NB4 (cell line): ENCODE results near the gene PTPRK.

Experiments
- POLR2A ChIP-seq: IDR thresholded peaks from 2 replicates; pipeline ENCODE4 v1.6.1; 2011; ENCODE audit warnings: mild to moderate bottlenecking; ENCODE audit not compliant: insufficient read length; ENCODE audit errors: extremely low read depth
- TF ChIP-seq, protein P1 (sequence below): IDR thresholded peaks from one replicate; pipeline ENCODE4 v1.5.1; 2012; ENCODE audit warnings: low read depth, low read length

DNA sequence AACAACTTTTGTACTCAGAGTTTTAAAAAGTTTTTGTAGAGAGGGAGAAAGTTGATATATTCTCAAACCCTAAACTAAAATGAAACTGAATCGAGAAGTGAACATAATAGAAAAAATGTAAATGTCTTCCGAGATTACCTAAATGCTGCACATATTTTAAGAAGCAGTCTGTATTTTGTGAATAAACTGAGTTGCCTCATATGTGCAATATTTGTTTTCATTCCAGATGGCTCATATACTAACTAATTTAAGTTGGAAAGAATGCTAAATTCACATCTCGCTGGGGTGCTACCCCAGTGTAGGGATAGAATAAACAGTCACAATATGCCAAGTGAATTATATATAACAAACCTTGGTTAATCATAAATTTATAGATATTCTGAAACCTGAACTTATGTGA lies 333.7 kb downstream of the PTPRK start:
- no peak for TF ChIP-seq POLR2A
- TF ChIP-seq, protein P1, sequence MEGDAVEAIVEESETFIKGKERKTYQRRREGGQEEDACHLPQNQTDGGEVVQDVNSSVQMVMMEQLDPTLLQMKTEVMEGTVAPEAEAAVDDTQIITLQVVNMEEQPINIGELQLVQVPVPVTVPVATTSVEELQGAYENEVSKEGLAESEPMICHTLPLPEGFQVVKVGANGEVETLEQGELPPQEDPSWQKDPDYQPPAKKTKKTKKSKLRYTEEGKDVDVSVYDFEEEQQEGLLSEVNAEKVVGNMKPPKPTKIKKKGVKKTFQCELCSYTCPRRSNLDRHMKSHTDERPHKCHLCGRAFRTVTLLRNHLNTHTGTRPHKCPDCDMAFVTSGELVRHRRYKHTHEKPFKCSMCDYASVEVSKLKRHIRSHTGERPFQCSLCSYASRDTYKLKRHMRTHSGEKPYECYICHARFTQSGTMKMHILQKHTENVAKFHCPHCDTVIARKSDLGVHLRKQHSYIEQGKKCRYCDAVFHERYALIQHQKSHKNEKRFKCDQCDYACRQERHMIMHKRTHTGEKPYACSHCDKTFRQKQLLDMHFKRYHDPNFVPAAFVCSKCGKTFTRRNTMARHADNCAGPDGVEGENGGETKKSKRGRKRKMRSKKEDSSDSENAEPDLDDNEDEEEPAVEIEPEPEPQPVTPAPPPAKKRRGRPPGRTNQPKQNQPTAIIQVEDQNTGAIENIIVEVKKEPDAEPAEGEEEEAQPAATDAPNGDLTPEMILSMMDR = no peak
